Vagina (tissue), 2 donors: Measurements from ENCODE around the gene CPB1.

ENCODE experiments used
- CTCF ChIP-seq, 3 experiments: fragments of 450-650 bp in 2 of 3; fragments of 200-600 bp in 1 of 3; sonication (generic) in 1 of 3; IDR thresholded peaks; one replicate each; pipeline ENCODE4 v1.5.1; 2017 to 2019; ENCODE audit warnings: antibody characterized with exemption in 3 of 3, mild to moderate bottlenecking in 2 of 3, moderate library complexity in 2 of 3
- POLR2AphosphoS5 ChIP-seq, 2 donors: sonication (generic); formaldehyde crosslinking; IDR thresholded peaks; one replicate each; pipeline ENCODE4 v1.9.0; 2017; ENCODE audit warnings: antibody characterized with exemption in 2 of 2, mild to moderate bottlenecking in 2 of 2, low read depth in 1 of 2; ENCODE audit not compliant: insufficient read depth in 1 of 2

- TF ChIP-seq CTCF (IDR thresholded peaks at IDR 0.05) (no peak), POLR2AphosphoS5 (IDR thresholded peaks at IDR 0.05; ENCODE audit: insufficient read depth in 1 of 2, low read depth in 1 of 2) (no peak)
These were observed 20.8 kb downstream of the CPB1 start for GRCh38 chr3:148848410-148848809.
